Caco-2 (cell line): ENCODE measurements around the gene NEDD4. TPM values are rescaled to one million over a fixed set of nuclear protein-coding genes. Genes with fewer than 3 reads are reported as not detected.
A peak's percentile ranks its signal among the peaks of the same experiment; 100 is the strongest.

Source experiments
- BruUV-seq: library from RNA; stranded (reverse); fragments of 400-500 nt; replicated peaks from 2 replicates; lab custom pipeline; 2021; lab: Mats Ljungman, UMichigan
- CTCF ChIA-PET: fragments of 300-600 bp; sonication (Branson Sonifier 250); formaldehyde crosslinking; loops from one replicate; lab custom pipeline; 2022; ENCODE audit warnings: antibody characterized with exemption; lab: Charles Lee
- POLR2A ChIA-PET: fragments of 300-600 bp; sonication (Branson Sonifier 250); formaldehyde crosslinking; loops from one replicate; lab custom pipeline; 2022; ENCODE audit warnings: antibody characterized with exemption; lab: Charles Lee
- DNase-seq, 2 experiments: peaks; one replicate each; pipeline versions ENCODE4 v3.0.0 to v3.0.0-alpha.2; 2020 to 2022
- H3K27me3 ChIP-seq: replicated peaks from 2 replicates; pipeline ENCODE4 v1.6.0; 2011; ENCODE audit warnings: low read length; ENCODE audit not compliant: control insufficient read depth, insufficient read depth
- H3K36me3 ChIP-seq: 2 replicates; pipeline ENCODE4 v1.5.1; 2011; ENCODE audit warnings: low read length; ENCODE audit not compliant: control insufficient read depth, insufficient read depth
- H3K4me1 ChIP-seq: fragments of 250-450 bp; sonication (Bioruptor Pico); 2 replicates; pipeline ENCODE4 v1.5.1; 2020; ENCODE audit warnings: mild to moderate bottlenecking
- H3K4me3 ChIP-seq: 2 replicates; pipeline ENCODE4 v1.5.1; 2011; ENCODE audit warnings: low read depth, mild to moderate bottlenecking, control low read depth, low read length
- H3K9me3 ChIP-seq: fragments of 250-450 bp; sonication (Bioruptor Pico); 2 replicates; pipeline ENCODE4 v1.5.1; 2020; ENCODE audit warnings: mild to moderate bottlenecking, moderate library complexity
- H3K27ac Mint-ChIP-seq: one replicate; pipeline ENCODE4 v1.8.0; 2022; ENCODE audit warnings: mixed read lengths; ENCODE audit not compliant: unreplicated experiment
- H3K27me3 Mint-ChIP-seq: one replicate; pipeline ENCODE4 v1.8.0; 2022; ENCODE audit warnings: mixed read lengths; ENCODE audit not compliant: insufficient read depth, unreplicated experiment
- H3K36me3 Mint-ChIP-seq: one replicate; pipeline ENCODE4 v1.8.0; 2022; ENCODE audit warnings: mild to moderate bottlenecking, mixed read lengths; ENCODE audit not compliant: insufficient read depth, unreplicated experiment
- H3K4me1 Mint-ChIP-seq: one replicate; pipeline ENCODE4 v1.8.0; 2022; ENCODE audit warnings: low read depth, mixed read lengths; ENCODE audit not compliant: unreplicated experiment
- H3K4me3 Mint-ChIP-seq: one replicate; pipeline ENCODE4 v1.8.0; 2022; ENCODE audit warnings: mild to moderate bottlenecking, moderate library complexity, mixed read lengths; ENCODE audit not compliant: unreplicated experiment
- H3K9me3 Mint-ChIP-seq: one replicate; pipeline ENCODE4 v1.8.0; 2022; ENCODE audit warnings: mixed read lengths; ENCODE audit not compliant: unreplicated experiment
- intact Hi-C: fragments of 100-400 bp; cut with micrococcal nuclease; formaldehyde crosslinking; loops from one replicate; pipeline ENCODE4 v1.10.0; 2022; ENCODE audit not compliant: unreplicated experiment
- total RNA-seq: library from RNA; stranded (reverse); gene quantifications from 2 replicates; pipeline ENCODE4 v1.2.3, GENCODE V29; 2022
- TF ChIP-seq, protein P1 (sequence below), 2 experiments: fragments of 200-600 bp in 1 of 2; IDR thresholded peaks; 1 replicate in 1 of 2; 2 replicates in 1 of 2; pipeline versions ENCODE4 v1.5.1 to v1.8.0; 2011 to 2022; ENCODE audit warnings: antibody characterized with exemption in 1 of 2, control low read depth in 1 of 2, inconsistent platforms in 1 of 2, low read depth in 1 of 2, low read length in 1 of 2, mild to moderate bottlenecking in 1 of 2, moderate library complexity in 1 of 2; ENCODE audit not compliant: insufficient read depth in 1 of 2, severe bottlenecking in 1 of 2, unreplicated experiment in 1 of 2

The NEDD4 gene
- total RNA-seq, 1 experiment from 2014 or later = 33.9 TPM

- Mint-ChIP-seq H3K27ac (peak overlapping the region; percentile 10), H3K4me1 (peaks cover 20% of the 10 kb centered on the region), H3K9me3 (no peaks in the 10 kb centered on the region), H3K4me3 (no peak overlapping the region), H3K27me3 (no peaks in the 10 kb centered on the region), H3K36me3 (peaks cover 5% of the 10 kb centered on the region)
- intact Hi-C loops = no loop called here
- TF ChIP-seq, protein P1, sequence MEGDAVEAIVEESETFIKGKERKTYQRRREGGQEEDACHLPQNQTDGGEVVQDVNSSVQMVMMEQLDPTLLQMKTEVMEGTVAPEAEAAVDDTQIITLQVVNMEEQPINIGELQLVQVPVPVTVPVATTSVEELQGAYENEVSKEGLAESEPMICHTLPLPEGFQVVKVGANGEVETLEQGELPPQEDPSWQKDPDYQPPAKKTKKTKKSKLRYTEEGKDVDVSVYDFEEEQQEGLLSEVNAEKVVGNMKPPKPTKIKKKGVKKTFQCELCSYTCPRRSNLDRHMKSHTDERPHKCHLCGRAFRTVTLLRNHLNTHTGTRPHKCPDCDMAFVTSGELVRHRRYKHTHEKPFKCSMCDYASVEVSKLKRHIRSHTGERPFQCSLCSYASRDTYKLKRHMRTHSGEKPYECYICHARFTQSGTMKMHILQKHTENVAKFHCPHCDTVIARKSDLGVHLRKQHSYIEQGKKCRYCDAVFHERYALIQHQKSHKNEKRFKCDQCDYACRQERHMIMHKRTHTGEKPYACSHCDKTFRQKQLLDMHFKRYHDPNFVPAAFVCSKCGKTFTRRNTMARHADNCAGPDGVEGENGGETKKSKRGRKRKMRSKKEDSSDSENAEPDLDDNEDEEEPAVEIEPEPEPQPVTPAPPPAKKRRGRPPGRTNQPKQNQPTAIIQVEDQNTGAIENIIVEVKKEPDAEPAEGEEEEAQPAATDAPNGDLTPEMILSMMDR (IDR thresholded peaks at IDR 0.05; ENCODE audit: insufficient read depth in 1 of 2, low read depth in 1 of 2, low read length in 1 of 2, severe bottlenecking in 1 of 2, unreplicated experiment in 1 of 2) = no peak
- H3K27me3 ChIP-seq = no peaks in the 10 kb centered on the region
- ChIA-PET CTCF (no interaction called here), POLR2A (no interaction called here)
- no peaks in the 10 kb centered on the region for H3K9me3 ChIP-seq
- no peaks in the 10 kb centered on the region for H3K36me3 ChIP-seq
- H3K4me1 ChIP-seq = peaks cover 8% of the 10 kb centered on the region; the same call in 1 of the 2 replicates
- no TSS peak for BruUV-seq
- H3K4me3 ChIP-seq = no peak overlapping the region
- no peak for DNase-seq
These were observed 32.5 kb downstream of the NEDD4 start for GRCh38 chr15:55960946-55961345.

- peak overlapping the region; percentile 24 for H3K27ac Mint-ChIP-seq
- H3K27me3 Mint-ChIP-seq = no peaks in the 10 kb centered on the region
- intact Hi-C loops = no loop called here
- no peaks in the 10 kb centered on the region for H3K36me3 Mint-ChIP-seq
- CTCF ChIA-PET = no interaction called here
- TF ChIP-seq, protein P1 (IDR thresholded peaks at IDR 0.05; ENCODE audit: insufficient read depth in 1 of 2, low read depth in 1 of 2, low read length in 1 of 2, severe bottlenecking in 1 of 2, unreplicated experiment in 1 of 2) = no peak
- no peak for DNase-seq
- H3K27me3 ChIP-seq = no peaks in the 10 kb centered on the region
- peaks cover 20% of the 10 kb centered on the region for H3K4me1 Mint-ChIP-seq
- no peaks in the 10 kb centered on the region for H3K36me3 ChIP-seq
- H3K4me3 Mint-ChIP-seq = no peak overlapping the region
- no peaks in the 10 kb centered on the region for H3K9me3 ChIP-seq
- no peak overlapping the region for H3K4me3 ChIP-seq
- H3K4me1 ChIP-seq = peaks cover 14% of the 10 kb centered on the region
- no peaks in the 10 kb centered on the region for H3K9me3 Mint-ChIP-seq
- POLR2A ChIA-PET = no interaction called here
- BruUV-seq = no TSS peak
These were observed 33.5 kb downstream of the NEDD4 start for GRCh38 chr15:55959744-55960447.

DNA sequence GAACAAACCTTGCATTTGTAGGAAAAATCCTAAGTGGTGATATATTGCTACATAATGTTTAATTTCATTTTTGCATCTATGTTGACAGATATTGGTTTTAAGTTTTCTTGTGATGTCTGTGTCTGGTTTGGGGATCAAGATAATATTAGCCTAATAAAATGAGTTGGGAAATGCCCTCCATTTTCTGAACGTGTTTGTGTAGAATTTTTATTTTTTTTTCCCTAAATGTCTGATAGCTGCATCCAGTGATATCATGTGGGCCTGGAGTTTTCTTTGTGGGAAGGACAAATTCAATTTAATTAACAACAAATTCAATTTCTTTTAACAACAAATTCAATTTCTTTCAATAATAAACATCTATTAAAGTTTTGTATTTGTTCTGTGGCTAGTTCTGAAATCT lies 35.1 kb downstream of the NEDD4 start:
- TF ChIP-seq, protein P1 (IDR thresholded peaks at IDR 0.05; ENCODE audit: insufficient read depth in 1 of 2, low read depth in 1 of 2, low read length in 1 of 2, severe bottlenecking in 1 of 2, unreplicated experiment in 1 of 2) = no peak
- Mint-ChIP-seq H3K4me1 (peaks cover 29% of the 10 kb centered on the region), H3K27me3 (no peaks in the 10 kb centered on the region), H3K36me3 (no peaks in the 10 kb centered on the region), H3K4me3 (no peak overlapping the region), H3K9me3 (peaks cover 10% of the 10 kb centered on the region), H3K27ac (no peak overlapping the region)
- H3K4me3 ChIP-seq = no peak overlapping the region
- POLR2A ChIA-PET = no interaction called here
- no peaks in the 10 kb centered on the region for H3K36me3 ChIP-seq
- no peaks in the 10 kb centered on the region for H3K9me3 ChIP-seq
- no TSS peak for BruUV-seq
- no peak for DNase-seq
- H3K27me3 ChIP-seq = no peaks in the 10 kb centered on the region
- H3K4me1 ChIP-seq = peaks cover 22% of the 10 kb centered on the region
- intact Hi-C loops = no loop called here
- CTCF ChIA-PET = no interaction called here
